H9 (cell line): ENCODE measurements around the gene ISLR2. TPM values are rescaled to one million over a fixed set of nuclear protein-coding genes. Genes with fewer than 3 reads are reported as not detected.
A peak's percentile ranks its signal among the peaks of the same experiment; 100 is the strongest.

Experiments
- DNase-seq: peaks from one replicate; pipeline ENCODE4 v3.0.0-alpha.2; 2017
- H2AFZ ChIP-seq: one replicate; pipeline ENCODE4 v1.6.1; 2013; ENCODE audit warnings: mild to moderate bottlenecking, low read length, control low read depth, moderate library complexity
- H2AK5ac ChIP-seq: 2 replicates; pipeline ENCODE4 v1.6.1; 2013; ENCODE audit warnings: low read length, control low read depth, mixed read lengths; ENCODE audit not compliant: insufficient read length
- H2BK120ac ChIP-seq: one replicate; pipeline ENCODE4 v1.6.1; 2013; ENCODE audit warnings: low read depth, mild to moderate bottlenecking, low read length, control low read depth, inconsistent platforms; ENCODE audit not compliant: poor library complexity, severe bottlenecking
- H2BK12ac ChIP-seq: 2 replicates; pipeline ENCODE4 v1.6.1; 2013; ENCODE audit warnings: low read length, control low read depth, mixed read lengths, low read depth; ENCODE audit not compliant: insufficient read length
- H2BK15ac ChIP-seq: 2 replicates; pipeline ENCODE4 v1.6.1; 2013; ENCODE audit warnings: low read depth, low read length, control low read depth
- H2BK20ac ChIP-seq: one replicate; pipeline ENCODE4 v1.6.1; 2013; ENCODE audit warnings: low read depth, mild to moderate bottlenecking, low read length, control low read depth, inconsistent platforms; ENCODE audit not compliant: poor library complexity, severe bottlenecking
- H2BK5ac ChIP-seq: 2 replicates; pipeline ENCODE4 v1.6.1; 2013; ENCODE audit warnings: low read length, control low read depth, mixed read lengths; ENCODE audit not compliant: insufficient read length
- H3K14ac ChIP-seq: 2 replicates; pipeline ENCODE4 v1.6.1; 2013; ENCODE audit warnings: low read length, control low read depth; ENCODE audit not compliant: insufficient read depth
- H3K18ac ChIP-seq: 2 replicates; pipeline ENCODE4 v1.6.1; 2013; ENCODE audit warnings: low read depth, mild to moderate bottlenecking, mixed read lengths, low read length, control low read depth; ENCODE audit not compliant: insufficient read length
- H3K23ac ChIP-seq: 2 replicates; pipeline ENCODE4 v1.6.1; 2013; ENCODE audit warnings: low read length, control low read depth, mixed read lengths, low read depth; ENCODE audit not compliant: insufficient read length
- H3K23me2 ChIP-seq: 2 replicates; pipeline ENCODE4 v1.6.1; 2013; ENCODE audit warnings: low read depth, mild to moderate bottlenecking, mixed read lengths, low read length, control low read depth; ENCODE audit not compliant: insufficient read length, poor library complexity, severe bottlenecking
- H3K27ac ChIP-seq: 2 replicates; pipeline ENCODE4 v1.5.1; 2013; ENCODE audit warnings: low read length, control low read depth, mixed read lengths, low read depth; ENCODE audit not compliant: insufficient read length
- H3K27me3 ChIP-seq: 2 replicates; pipeline ENCODE4 v1.6.1; 2013; ENCODE audit warnings: low read length, control low read depth, inconsistent platforms; ENCODE audit not compliant: insufficient read depth
- H3K4ac ChIP-seq: 2 replicates; pipeline ENCODE4 v1.6.1; 2013; ENCODE audit warnings: low read depth, mild to moderate bottlenecking, control low read depth, inconsistent platforms, low read length, moderate library complexity
- H3K4me1 ChIP-seq: 2 replicates; pipeline ENCODE4 v1.6.1; 2013; ENCODE audit warnings: low read length, control low read depth, inconsistent platforms; ENCODE audit not compliant: insufficient read depth
- H3K4me2 ChIP-seq: 2 replicates; pipeline ENCODE4 v1.6.1; 2013; ENCODE audit warnings: low read length, control low read depth, mixed read lengths; ENCODE audit not compliant: insufficient read length, insufficient read depth
- H3K56ac ChIP-seq: 2 replicates; pipeline ENCODE4 v1.6.1; 2013; ENCODE audit warnings: low read depth, mild to moderate bottlenecking, mixed read lengths, low read length, control low read depth; ENCODE audit not compliant: insufficient read length
- H3K79me1 ChIP-seq: 2 replicates; pipeline ENCODE4 v1.6.1; 2013; ENCODE audit warnings: low read depth, mild to moderate bottlenecking, moderate library complexity, low read length, control low read depth, inconsistent platforms; ENCODE audit not compliant: insufficient read depth, poor library complexity, severe bottlenecking
- H3K79me2 ChIP-seq: 2 replicates; pipeline ENCODE4 v1.6.1; 2013; ENCODE audit warnings: low read length, control low read depth, inconsistent platforms; ENCODE audit not compliant: insufficient read depth
- H3K9ac ChIP-seq: 2 replicates; pipeline ENCODE4 v1.6.1; 2013; ENCODE audit warnings: low read length, control low read depth, mixed read lengths; ENCODE audit not compliant: insufficient read length; ENCODE audit errors: extremely low read depth
- H3K9me3 ChIP-seq: one replicate; pipeline ENCODE4 v1.6.1; 2013; ENCODE audit warnings: low read depth, low read length, inconsistent platforms; ENCODE audit not compliant: control insufficient read depth
- H3T11ph ChIP-seq: one replicate; pipeline ENCODE4 v1.6.1; 2013; ENCODE audit warnings: mild to moderate bottlenecking, low read length, control low read depth, inconsistent platforms
- H4K20me1 ChIP-seq: one replicate; pipeline ENCODE4 v1.6.1; 2013; ENCODE audit not compliant: control insufficient read depth, insufficient read length, insufficient read depth
- H4K5ac ChIP-seq: 2 replicates; pipeline ENCODE4 v1.6.1; 2013; ENCODE audit warnings: low read depth, mild to moderate bottlenecking, mixed read lengths, low read length, control low read depth; ENCODE audit not compliant: insufficient read length
- H4K8ac ChIP-seq: replicated peaks from 2 replicates; pipeline ENCODE4 v1.6.1; 2013; ENCODE audit warnings: low read length, control low read depth, mixed read lengths, low read depth; ENCODE audit not compliant: insufficient read length
- H4K91ac ChIP-seq: 2 replicates; pipeline ENCODE4 v1.6.1; 2013; ENCODE audit warnings: low read depth, mild to moderate bottlenecking, moderate library complexity, mixed read lengths, low read length, control low read depth; ENCODE audit not compliant: insufficient read length
- H3K27ac Mint-ChIP-seq, 3 experiments: 2 replicates in 2 of 3; 3 replicates in 1 of 3; pipeline ENCODE4 v1.8.0; 2020 to 2021; ENCODE audit warnings: mixed read lengths in 3 of 3, mild to moderate bottlenecking in 1 of 3, moderate library complexity in 1 of 3
- H3K27me3 Mint-ChIP-seq: 2 replicates; pipeline ENCODE4 v1.8.0; 2021; ENCODE audit warnings: low read depth, mild to moderate bottlenecking, moderate library complexity, mixed read lengths
- H3K36me3 Mint-ChIP-seq, 3 experiments: 2 replicates in 2 of 3; 3 replicates in 1 of 3; pipeline ENCODE4 v1.8.0; 2020 to 2021; ENCODE audit warnings: low read depth in 3 of 3, mixed read lengths in 3 of 3; ENCODE audit not compliant: insufficient read depth in 1 of 3
- H3K4me1 Mint-ChIP-seq, 2 experiments: 2 replicates each; pipeline ENCODE4 v1.8.0; 2020; ENCODE audit warnings: mixed read lengths in 2 of 2
- H3K4me3 Mint-ChIP-seq, 2 experiments: 2 replicates in 1 of 2; 3 replicates in 1 of 2; pipeline ENCODE4 v1.8.0; 2020 to 2021; ENCODE audit warnings: mild to moderate bottlenecking in 2 of 2, mixed read lengths in 2 of 2, moderate library complexity in 1 of 2
- H3K9me3 Mint-ChIP-seq, 2 experiments: 2 replicates in 1 of 2; 3 replicates in 1 of 2; pipeline ENCODE4 v1.8.0; 2020; ENCODE audit warnings: mild to moderate bottlenecking in 2 of 2, mixed read lengths in 2 of 2, moderate library complexity in 1 of 2
- WGBS: extraction: QIAGEN DNeasy Blood & Tissue Kit; methylation state at CpG from one replicate; pipeline ENCODE4 v1.1.7; 2013; ENCODE audit warnings: missing lambda C conversion rate, low lambda C conversion rate, mixed read lengths; ENCODE audit not compliant: insufficient read length; ENCODE audit errors: extremely low coverage; 5-methylcytosine and 5-hydroxymethylcytosine counted together
- total RNA-seq: library from RNA; stranded (reverse); gene quantifications from 2 replicates; pipeline ENCODE4 v1.2.1, GENCODE V29; 2021
- TF ChIP-seq, protein P1 (sequence below): fragments of 200-600 bp; sonication (generic); conservative IDR thresholded peaks from 3 replicates; pipeline ENCODE4 v1.8.0; 2021; ENCODE audit warnings: antibody characterized with exemption, mild to moderate bottlenecking

The ISLR2 gene
- total RNA-seq, 1 experiment from 2014 or later, result 0.09 TPM

DNA sequence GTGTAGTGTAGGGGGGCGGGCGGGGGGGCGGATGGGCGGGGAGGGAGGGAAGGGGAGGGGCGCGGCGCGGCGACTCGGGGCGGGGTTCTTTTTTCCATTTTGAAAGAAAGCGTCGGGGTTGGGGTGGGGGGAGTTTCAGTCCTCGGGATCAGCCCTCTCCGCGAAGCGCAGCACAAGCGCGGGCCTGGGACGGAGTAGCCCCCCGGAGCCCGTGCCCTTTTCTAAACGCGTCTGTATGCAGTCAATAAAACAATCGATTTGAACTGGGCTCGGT, 6.1 kb downstream of the ISLR2 start:
- H3K18ac ChIP-seq, result no peak overlapping the region
- no peak overlapping the region for H3T11ph ChIP-seq
- no CpG with 5 or more reads among the region's 26 CpGs for WGBS
- H2BK20ac ChIP-seq, result no peak overlapping the region
- no peak overlapping the region for H2AFZ ChIP-seq
- H3K27ac ChIP-seq, result no peak overlapping the region
- Mint-ChIP-seq H3K36me3 (peaks cover 0 to 1% (median 0%) of the 10 kb centered on the region in 3 experiments; a peak in 2 of 7 replicates), H3K4me1 (peaks cover 66 to 74% of the 10 kb centered on the region in 2 experiments), H3K27me3 (peaks cover 81% of the 10 kb centered on the region), H3K27ac (no peak overlapping the region), H3K4me3 (peak overlapping the region; percentile 59 to 81), H3K9me3 (peaks cover 0 to 6% of the 10 kb centered on the region in 2 experiments; a peak in 1 of 5 replicates)
- H4K5ac ChIP-seq, result no peak overlapping the region
- no peaks in the 10 kb centered on the region for H3K79me2 ChIP-seq
- DNase-seq, result no peak
- H2BK5ac ChIP-seq, result no peak overlapping the region
- no peak overlapping the region for H3K14ac ChIP-seq
- H2AK5ac ChIP-seq, result no peak overlapping the region
- H2BK120ac ChIP-seq, result no peak overlapping the region
- no peak overlapping the region for H2BK15ac ChIP-seq
- no peaks in the 10 kb centered on the region for H3K9me3 ChIP-seq
- H3K27me3 ChIP-seq, result peaks cover 46% of the 10 kb centered on the region
- peaks cover 7% of the 10 kb centered on the region for H3K23me2 ChIP-seq
- H3K23ac ChIP-seq, result no peak overlapping the region
- no peak overlapping the region for H3K9ac ChIP-seq
- TF ChIP-seq, protein P1, sequence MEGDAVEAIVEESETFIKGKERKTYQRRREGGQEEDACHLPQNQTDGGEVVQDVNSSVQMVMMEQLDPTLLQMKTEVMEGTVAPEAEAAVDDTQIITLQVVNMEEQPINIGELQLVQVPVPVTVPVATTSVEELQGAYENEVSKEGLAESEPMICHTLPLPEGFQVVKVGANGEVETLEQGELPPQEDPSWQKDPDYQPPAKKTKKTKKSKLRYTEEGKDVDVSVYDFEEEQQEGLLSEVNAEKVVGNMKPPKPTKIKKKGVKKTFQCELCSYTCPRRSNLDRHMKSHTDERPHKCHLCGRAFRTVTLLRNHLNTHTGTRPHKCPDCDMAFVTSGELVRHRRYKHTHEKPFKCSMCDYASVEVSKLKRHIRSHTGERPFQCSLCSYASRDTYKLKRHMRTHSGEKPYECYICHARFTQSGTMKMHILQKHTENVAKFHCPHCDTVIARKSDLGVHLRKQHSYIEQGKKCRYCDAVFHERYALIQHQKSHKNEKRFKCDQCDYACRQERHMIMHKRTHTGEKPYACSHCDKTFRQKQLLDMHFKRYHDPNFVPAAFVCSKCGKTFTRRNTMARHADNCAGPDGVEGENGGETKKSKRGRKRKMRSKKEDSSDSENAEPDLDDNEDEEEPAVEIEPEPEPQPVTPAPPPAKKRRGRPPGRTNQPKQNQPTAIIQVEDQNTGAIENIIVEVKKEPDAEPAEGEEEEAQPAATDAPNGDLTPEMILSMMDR, result no peak
- H2BK12ac ChIP-seq, result no peak overlapping the region
- no peak overlapping the region for H4K91ac ChIP-seq
- peak overlapping the region; percentile 63 for H3K4me2 ChIP-seq
- H3K56ac ChIP-seq, result no peak overlapping the region
- H3K79me1 ChIP-seq, result no peaks in the 10 kb centered on the region
- H3K4me1 ChIP-seq, result peaks cover 8% of the 10 kb centered on the region; the same call in 1 of the 2 replicates
- H4K20me1 ChIP-seq, result no peaks in the 10 kb centered on the region
- no peak overlapping the region for H3K4ac ChIP-seq
- H4K8ac ChIP-seq, result no peak overlapping the region
